HEK293T (cell line): Measurements from ENCODE around the gene BCL2L11.

Experiments
- FOXK2 ChIP-seq: fragments of 450-650 bp; IDR thresholded peaks from 2 replicates; pipeline ENCODE4 v1.6.1; 2016; ENCODE audit warnings: mild to moderate bottlenecking
- LEF1 ChIP-seq: fragments of 450-650 bp; IDR thresholded peaks from 2 replicates; pipeline ENCODE4 v1.6.1; 2017; ENCODE audit warnings: mild to moderate bottlenecking, borderline replicate concordance
- SP1 ChIP-seq: fragments of 450-650 bp; IDR thresholded peaks from 2 replicates; pipeline ENCODE4 v1.6.1; 2017
- TF ChIP-seq, protein P1 (sequence below): fragments of 450-650 bp; IDR thresholded peaks from 2 replicates; pipeline ENCODE4 v1.6.1; 2016

DNA sequence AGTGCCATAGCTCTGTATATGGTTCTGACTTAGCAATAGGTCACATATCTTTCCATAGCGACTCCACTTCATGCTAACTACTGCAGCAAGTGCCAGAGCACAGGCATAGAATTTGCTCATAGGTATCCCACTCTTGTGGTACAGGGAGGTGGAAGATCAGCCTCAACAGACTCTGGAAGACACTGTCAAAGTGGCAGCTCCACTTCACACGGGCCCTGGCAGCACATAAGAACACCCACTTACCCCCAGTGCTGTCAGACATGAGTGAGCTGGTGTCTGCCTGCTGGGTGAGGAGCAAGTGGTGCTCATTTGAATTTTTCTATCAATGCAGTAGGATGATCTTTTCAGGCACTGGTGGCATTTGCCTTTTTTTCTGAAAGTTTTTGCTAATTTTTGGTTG, 48.6 kb downstream of the BCL2L11 start:
- no peak for TF ChIP-seq LEF1
- TF ChIP-seq SP1: no peak
- TF ChIP-seq, protein P1, sequence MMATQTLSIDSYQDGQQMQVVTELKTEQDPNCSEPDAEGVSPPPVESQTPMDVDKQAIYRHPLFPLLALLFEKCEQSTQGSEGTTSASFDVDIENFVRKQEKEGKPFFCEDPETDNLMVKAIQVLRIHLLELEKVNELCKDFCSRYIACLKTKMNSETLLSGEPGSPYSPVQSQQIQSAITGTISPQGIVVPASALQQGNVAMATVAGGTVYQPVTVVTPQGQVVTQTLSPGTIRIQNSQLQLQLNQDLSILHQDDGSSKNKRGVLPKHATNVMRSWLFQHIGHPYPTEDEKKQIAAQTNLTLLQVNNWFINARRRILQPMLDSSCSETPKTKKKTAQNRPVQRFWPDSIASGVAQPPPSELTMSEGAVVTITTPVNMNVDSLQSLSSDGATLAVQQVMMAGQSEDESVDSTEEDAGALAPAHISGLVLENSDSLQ: no peak
- TF ChIP-seq FOXK2: no peak
